Mammary epithelial cell (primary cell): ENCODE data around the gene MOG.

Source experiments
- CTCF ChIP-seq, 2 donors: IDR thresholded peaks in 1 of 2; conservative IDR thresholded peaks in 1 of 2; 2 replicates each; pipeline ENCODE4 v1.5.1; 2011 to 2012; ENCODE audit warnings: inconsistent platforms in 2 of 2, low read length in 2 of 2, mild to moderate bottlenecking in 2 of 2, control low read depth in 1 of 2, low read depth in 1 of 2; ENCODE audit not compliant: insufficient read depth in 1 of 2; ENCODE audit errors: extremely low read depth in 1 of 2
- EZH2 ChIP-seq: IDR thresholded peaks from 2 replicates; pipeline ENCODE4 v1.6.1; 2012; ENCODE audit warnings: low read length, inconsistent platforms, borderline replicate concordance

- TF ChIP-seq CTCF (conservative IDR thresholded peaks at IDR 0.05 in 1 of 2, IDR thresholded peaks at IDR 0.05 in 1 of 2; ENCODE audit: extremely low read depth in 1 of 2, insufficient read depth in 1 of 2, low read depth in 1 of 2, low read length in 2 of 2) = no peak
- TF ChIP-seq EZH2 = no peak
These were observed 36.3 kb upstream of the MOG start for GRCh38 chr6:29620630-29621029.
